Karpas-422 (cell line): ENCODE data around the gene SLC17A9. TPM values are rescaled to one million over a fixed set of nuclear protein-coding genes. Genes with fewer than 3 reads are reported as not detected.
"Not testable (repeated sequence)": the region's sequence is repeated elsewhere in the genome, so short reads cannot be mapped to it uniquely, and the experiment has no call there.

Experiments
- DNase-seq: peaks from one replicate; pipeline ENCODE4 v3.0.0-alpha.2; 2015
- H2AFZ ChIP-seq: fragments of 200-600 bp; sonication (generic); 2 replicates; pipeline ENCODE4 v1.6.1; 2014; ENCODE audit warnings: antibody characterized with exemption, low read length, mixed read lengths
- H3K27ac ChIP-seq: fragments of 200-600 bp; sonication (generic); 2 replicates; pipeline ENCODE4 v1.5.1; 2014; ENCODE audit warnings: mild to moderate bottlenecking, low read length, moderate library complexity
- H3K27me3 ChIP-seq: fragments of 200-600 bp; sonication (generic); 2 replicates; pipeline ENCODE4 v1.6.1; 2014; ENCODE audit warnings: low read length, mixed read lengths
- H3K36me3 ChIP-seq: fragments of 200-600 bp; sonication (generic); 2 replicates; pipeline ENCODE4 v1.6.1; 2014; ENCODE audit warnings: low read length, mixed read lengths; ENCODE audit not compliant: insufficient read depth
- H3K4me1 ChIP-seq: fragments of 200-600 bp; sonication (generic); 2 replicates; pipeline ENCODE4 v1.6.1; 2014; ENCODE audit warnings: mild to moderate bottlenecking, low read length, mixed read lengths
- H3K4me2 ChIP-seq: fragments of 200-600 bp; sonication (generic); 2 replicates; pipeline ENCODE4 v1.6.1; 2014; ENCODE audit warnings: low read length, low read depth, mild to moderate bottlenecking; ENCODE audit not compliant: poor library complexity, severe bottlenecking
- H3K4me3 ChIP-seq: fragments of 200-600 bp; sonication (generic); 2 replicates; pipeline ENCODE4 v1.5.1; 2014; ENCODE audit warnings: mild to moderate bottlenecking, antibody characterized with exemption, low read length, mixed read lengths
- H3K79me2 ChIP-seq: fragments of 200-600 bp; sonication (generic); 2 replicates; pipeline ENCODE4 v1.6.1; 2014; ENCODE audit warnings: mild to moderate bottlenecking, low read length, mixed read lengths
- H3K9ac ChIP-seq: fragments of 200-600 bp; sonication (generic); 2 replicates; pipeline ENCODE4 v1.6.0; 2014; ENCODE audit warnings: low read length
- H3K9me2 ChIP-seq: fragments of 200-600 bp; sonication (generic), shearing (Covaris generic); replicated peaks from 2 replicates; pipeline ENCODE4 v1.6.0; 2014; ENCODE audit warnings: mild to moderate bottlenecking, low read length, moderate library complexity; ENCODE audit not compliant: insufficient read depth
- H3K9me3 ChIP-seq: fragments of 300-700, 200-600 bp; sonication (generic); 2 replicates; pipeline ENCODE4 v1.6.1; 2014; ENCODE audit warnings: low read length, mixed read lengths
- H4K20me1 ChIP-seq: fragments of 200-600 bp; sonication (generic); 2 replicates; pipeline ENCODE4 v1.6.1; 2014; ENCODE audit warnings: mild to moderate bottlenecking, antibody characterized with exemption, low read length, low read depth; ENCODE audit not compliant: insufficient read depth
- total RNA-seq: library from RNA; depleted of rRNA; stranded (reverse); fragments of >200 nt; shearing (Covaris generic); gene quantifications from 2 replicates; pipeline ENCODE4 v1.2.3, GENCODE V29; 2014; ENCODE audit warnings: low replicate concordance

SLC17A9 gene
- total RNA-seq, 1 experiment from 2014 or later: 15.9 TPM

GRCh38 chr20:62960446-62961309 lies 8.2 kb downstream of the SLC17A9 start:
- H2AFZ ChIP-seq, H3K9ac ChIP-seq, H3K4me3 ChIP-seq, H3K4me2 ChIP-seq, H3K36me3 ChIP-seq, H3K27ac ChIP-seq, H3K27me3 ChIP-seq, H3K9me3 ChIP-seq, H4K20me1 ChIP-seq, H3K4me1 ChIP-seq, DNase-seq, H3K9me2 ChIP-seq, H3K79me2 ChIP-seq: not testable (repeated sequence)

- Histone ChIP-seq H3K9me3 (no peaks in the 10 kb centered on the region), H3K9me2 (no peaks in the 10 kb centered on the region), H3K36me3 (0 out of 2 replicates have a peak, but pooled peaks cover 4% of the 10 kb centered on the region), H3K79me2 (no peaks in the 10 kb centered on the region; the same call in 1 of the 2 replicates), H3K4me1 (no peaks in the 10 kb centered on the region), H3K27ac (no peak overlapping the region), H4K20me1 (no peaks in the 10 kb centered on the region), H3K9ac (no peak overlapping the region), H3K27me3 (no peaks in the 10 kb centered on the region), H2AFZ (no peak overlapping the region), H3K4me2 (no peak overlapping the region), H3K4me3 (no peak overlapping the region)
- DNase-seq: no peak
Observed at GRCh38 chr20:62961310-62961783, 8.8 kb downstream of the SLC17A9 start.

- H3K79me2 ChIP-seq: no peaks in the 10 kb centered on the region
- H3K27me3 ChIP-seq: no peaks in the 10 kb centered on the region
- no peaks in the 10 kb centered on the region for H3K9me2 ChIP-seq
- no peak for DNase-seq
- H4K20me1 ChIP-seq: no peaks in the 10 kb centered on the region
- H2AFZ ChIP-seq: no peak overlapping the region
- H3K36me3 ChIP-seq: 0 out of 2 replicates have a peak, but pooled peaks cover 4% of the 10 kb centered on the region
- no peaks in the 10 kb centered on the region for H3K4me1 ChIP-seq
- H3K9me3 ChIP-seq: no peaks in the 10 kb centered on the region
- H3K4me2 ChIP-seq: no peak overlapping the region
- no peak overlapping the region for H3K27ac ChIP-seq
- H3K9ac ChIP-seq: no peak overlapping the region
- H3K4me3 ChIP-seq: no peak overlapping the region
Observed at GRCh38 chr20:62961799-62962198, 9.3 kb downstream of the SLC17A9 start.

- H3K27me3 ChIP-seq: no peaks in the 10 kb centered on the region
- H3K4me3 ChIP-seq: no peak overlapping the region
- H3K4me1 ChIP-seq: no peaks in the 10 kb centered on the region
- 0 out of 2 replicates have a peak, but pooled peaks cover 4% of the 10 kb centered on the region for H3K36me3 ChIP-seq
- no peak overlapping the region for H2AFZ ChIP-seq
- no peak overlapping the region for H3K4me2 ChIP-seq
- H3K9ac ChIP-seq: no peak overlapping the region
- no peaks in the 10 kb centered on the region for H3K79me2 ChIP-seq
- H3K27ac ChIP-seq: no peak overlapping the region
- H3K9me3 ChIP-seq: no peaks in the 10 kb centered on the region
- no peak for DNase-seq
- H4K20me1 ChIP-seq: no peaks in the 10 kb centered on the region
- H3K9me2 ChIP-seq: no peaks in the 10 kb centered on the region
Observed at GRCh38 chr20:62962221-62962879, 9.8 kb downstream of the SLC17A9 start.

GRCh38 chr20:62962891-62963613 lies 10.5 kb downstream of the SLC17A9 start:
- Histone ChIP-seq H2AFZ (no peak overlapping the region), H3K79me2 (no peaks in the 10 kb centered on the region), H3K27ac (no peak overlapping the region), H3K36me3 (0 out of 2 replicates have a peak, but pooled peaks cover 4% of the 10 kb centered on the region), H3K4me3 (no peak overlapping the region), H3K9me3 (no peaks in the 10 kb centered on the region), H3K9ac (no peak overlapping the region), H3K4me1 (no peaks in the 10 kb centered on the region), H3K9me2 (no peaks in the 10 kb centered on the region), H3K27me3 (no peaks in the 10 kb centered on the region), H4K20me1 (no peaks in the 10 kb centered on the region; the same call in 1 of the 2 replicates), H3K4me2 (no peak overlapping the region)
- no peak for DNase-seq

- no peaks in the 10 kb centered on the region for H3K4me1 ChIP-seq
Observed at GRCh38 chr20:62963614-62964397, 11.3 kb downstream of the SLC17A9 start.

GRCh38 chr20:62964700-62965099 lies 12.2 kb downstream of the SLC17A9 start:
- no peak for DNase-seq
- H3K4me1 ChIP-seq: no peaks in the 10 kb centered on the region
- no peaks in the 10 kb centered on the region for H3K9me3 ChIP-seq
- H3K9ac ChIP-seq: no peak overlapping the region
- 0 out of 2 replicates have a peak, but pooled peaks cover 4% of the 10 kb centered on the region for H3K36me3 ChIP-seq
- H3K27ac ChIP-seq: no peak overlapping the region
- H3K79me2 ChIP-seq: no peaks in the 10 kb centered on the region
- no peaks in the 10 kb centered on the region for H3K27me3 ChIP-seq
- no peak overlapping the region for H2AFZ ChIP-seq
- H3K4me3 ChIP-seq: no peak overlapping the region
- no peak overlapping the region for H3K4me2 ChIP-seq
- H4K20me1 ChIP-seq: no peaks in the 10 kb centered on the region; the same call in 1 of the 2 replicates
- H3K9me2 ChIP-seq: no peaks in the 10 kb centered on the region

More at GRCh38 chr20:62963614-62964397, 11.3 kb downstream of the SLC17A9 start:
- Histone ChIP-seq H2AFZ (no peak overlapping the region), H3K9ac (no peak overlapping the region), H3K4me2 (no peak overlapping the region), H3K27me3 (no peaks in the 10 kb centered on the region), H3K9me3 (no peaks in the 10 kb centered on the region), H4K20me1 (no peaks in the 10 kb centered on the region; the same call in 1 of the 2 replicates), H3K79me2 (no peaks in the 10 kb centered on the region), H3K36me3 (0 out of 2 replicates have a peak, but pooled peaks cover 4% of the 10 kb centered on the region), H3K4me3 (no peak overlapping the region), H3K9me2 (no peaks in the 10 kb centered on the region), H3K27ac (no peak overlapping the region)
- DNase-seq: no peak
